HepG2 (cell line): Measurements from ENCODE around the gene SLX9. TPM values are rescaled to one million over a fixed set of nuclear protein-coding genes. Genes with fewer than 3 reads are reported as not detected.

Experiments
- EP300 ChIP-seq, 3 experiments: sonication (generic) in 1 of 3; formaldehyde crosslinking in 1 of 3; IDR thresholded peaks; 2 replicates each; pipeline versions ENCODE4 v1.5.1 to v1.6.1; 2011 to 2020; ENCODE audit warnings: low read depth in 2 of 3, low read length in 2 of 3, borderline replicate concordance in 1 of 3, improper control_type of control experiment in 1 of 3, mild to moderate bottlenecking in 1 of 3, missing genetic modification reagents in 1 of 3, moderate library complexity in 1 of 3
- NR2F1 ChIP-seq, 2 experiments: fragments of 450-650 bp in 1 of 2; formaldehyde crosslinking in 1 of 2; IDR thresholded peaks; 2 replicates each; pipeline versions ENCODE4 v1.5.0 to v1.6.1; 2016 to 2020; ENCODE audit warnings: mild to moderate bottlenecking in 1 of 2, missing compliant biosample characterization in 1 of 2, missing genetic modification reagents in 1 of 2, moderate library complexity in 1 of 2
- NR2F6 ChIP-seq, 2 experiments: IDR thresholded peaks; 2 replicates each; pipeline ENCODE4 v1.6.1; 2016; ENCODE audit warnings: antibody characterized with exemption in 1 of 2, mild to moderate bottlenecking in 1 of 2
- TEAD2 ChIP-seq: sonication (generic); formaldehyde crosslinking; IDR thresholded peaks from 2 replicates; pipeline ENCODE4 v1.9.0; 2021; ENCODE audit warnings: missing genetic modification reagents
- ZNF138 ChIP-seq: sonication (generic); formaldehyde crosslinking; IDR thresholded peaks from 2 replicates; pipeline ENCODE4 v1.5.0; 2020; ENCODE audit warnings: mild to moderate bottlenecking, low read depth, missing genetic modification reagents
- ZNF430 ChIP-seq: sonication (generic); formaldehyde crosslinking; IDR thresholded peaks from 2 replicates; pipeline ENCODE4 v1.9.0; 2021; ENCODE audit warnings: mild to moderate bottlenecking, missing genetic modification reagents
- polyA plus RNA-seq, 8 experiments: library from polyadenylated mRNA; depleted of rRNA in 3 of 8; stranded (reverse) in 7 of 8; unstranded in 1 of 8; fragments of >200 nt; fragmentation: Illumina TruSeq in 4 of 8; extraction: Trizol in 4 of 8; gene quantifications; 2 replicates each; pipeline versions ENCODE4 v1.2.1 to v1.2.3, GENCODE V29; 2011 to 2016; ENCODE audit warnings: low read depth in 4 of 8, missing spikeins in 1 of 8, mixed read lengths in 1 of 8; ENCODE audit not compliant: insufficient read depth in 1 of 8
- total RNA-seq, 5 experiments: library from RNA; depleted of rRNA; stranded (reverse); fragments of >200 nt; fragmentation: Illumina TruSeq; extraction: Trizol; gene quantifications; 2 replicates each; pipeline ENCODE4 v1.2.3, GENCODE V29; 2016; ENCODE audit warnings: low read depth in 1 of 5
- TF ChIP-seq, protein P1 (sequence below): sonication (generic); formaldehyde crosslinking; conservative IDR thresholded peaks from 2 replicates; pipeline ENCODE4 v1.4.0; 2020; ENCODE audit warnings: mild to moderate bottlenecking, missing genetic modification reagents, moderate library complexity
- TF ChIP-seq, protein P2 (sequence below): sonication (generic); formaldehyde crosslinking; IDR thresholded peaks from 2 replicates; pipeline ENCODE4 v1.5.1; 2020; ENCODE audit warnings: mild to moderate bottlenecking, missing genetic modification reagents, moderate library complexity
- TF ChIP-seq, protein P3 (sequence below): sonication (generic); formaldehyde crosslinking; IDR thresholded peaks from 2 replicates; pipeline ENCODE4 v1.5.0; 2020; ENCODE audit warnings: mild to moderate bottlenecking, low read depth, missing genetic modification reagents, borderline replicate concordance
- TF ChIP-seq, protein P4 (sequence below): sonication (generic); formaldehyde crosslinking; IDR thresholded peaks from 2 replicates; pipeline ENCODE4 v1.5.0; 2020; ENCODE audit warnings: mild to moderate bottlenecking, missing genetic modification reagents, borderline replicate concordance
- TF ChIP-seq, protein P5 (sequence below): sonication (generic); formaldehyde crosslinking; IDR thresholded peaks from 2 replicates; pipeline ENCODE4 v1.4.0; 2020; ENCODE audit warnings: missing genetic modification reagents, borderline replicate concordance

SLX9 gene
- total and polyA plus RNA-seq, 2 of the 13 experiments (the other 11 are each of a cell fraction or from before 2014, with no cell fraction given) = 21.0 to 47.1 TPM

DNA sequence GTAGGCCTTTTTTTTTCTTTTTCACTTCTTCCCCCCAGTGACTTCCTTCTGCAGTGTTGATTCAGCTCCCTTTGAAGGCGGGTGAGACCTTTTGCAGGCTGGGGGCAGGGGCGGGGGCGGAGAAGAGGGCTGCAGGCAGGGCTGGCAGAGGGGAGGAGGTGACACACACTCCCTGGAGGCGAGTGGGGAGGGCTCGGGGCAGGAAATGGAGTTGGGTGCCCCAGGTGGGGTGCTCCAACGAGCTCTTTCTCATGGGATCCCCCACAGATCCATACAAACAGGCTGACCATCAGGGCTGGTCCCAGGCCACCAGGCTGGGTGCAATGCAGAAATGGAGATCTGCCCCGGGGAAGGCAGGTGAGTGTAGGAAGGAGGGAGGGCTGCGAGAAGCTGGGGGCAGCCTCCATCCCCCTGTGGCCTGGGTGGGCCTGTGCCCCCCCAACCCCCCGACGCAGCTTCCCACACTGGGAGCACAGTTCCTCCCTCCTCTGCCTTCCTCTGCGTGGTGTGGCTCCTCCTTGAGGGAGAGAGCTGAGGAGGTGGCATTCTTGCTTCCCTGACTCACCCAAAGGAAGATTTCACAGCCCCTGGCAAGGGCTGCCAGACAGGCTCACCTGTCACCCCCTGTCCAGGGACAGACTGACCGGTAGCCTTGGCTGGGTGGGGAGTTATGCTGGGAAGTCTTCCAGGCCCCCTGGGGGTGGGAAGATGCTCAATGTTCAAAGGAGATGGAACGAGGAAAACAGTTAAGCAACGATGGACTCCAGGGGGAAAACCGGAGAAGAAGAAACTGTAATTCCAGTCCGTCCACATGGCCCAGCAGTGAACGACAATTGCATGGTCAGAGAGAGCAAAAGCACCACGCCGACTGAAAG lies 12.0 kb upstream of the SLX9 start (continued):
- no peak for TF ChIP-seq ZNF138 (CRISPR knock-in tag)
- TF ChIP-seq EP300 (IDR thresholded peaks at IDR 0.05; ENCODE audit: low read depth in 2 of 2, low read length in 2 of 2) = peak in 1 of 2 experiments; percentile 31; a peak in 1 of 4 replicates
- TF ChIP-seq EP300 (CRISPR knock-in tag; IDR thresholded peaks at IDR 0.05; ENCODE audit: borderline replicate concordance) = no peak
- TF ChIP-seq ZNF430 (CRISPR knock-in tag) = no peak
- TF ChIP-seq, protein P1, sequence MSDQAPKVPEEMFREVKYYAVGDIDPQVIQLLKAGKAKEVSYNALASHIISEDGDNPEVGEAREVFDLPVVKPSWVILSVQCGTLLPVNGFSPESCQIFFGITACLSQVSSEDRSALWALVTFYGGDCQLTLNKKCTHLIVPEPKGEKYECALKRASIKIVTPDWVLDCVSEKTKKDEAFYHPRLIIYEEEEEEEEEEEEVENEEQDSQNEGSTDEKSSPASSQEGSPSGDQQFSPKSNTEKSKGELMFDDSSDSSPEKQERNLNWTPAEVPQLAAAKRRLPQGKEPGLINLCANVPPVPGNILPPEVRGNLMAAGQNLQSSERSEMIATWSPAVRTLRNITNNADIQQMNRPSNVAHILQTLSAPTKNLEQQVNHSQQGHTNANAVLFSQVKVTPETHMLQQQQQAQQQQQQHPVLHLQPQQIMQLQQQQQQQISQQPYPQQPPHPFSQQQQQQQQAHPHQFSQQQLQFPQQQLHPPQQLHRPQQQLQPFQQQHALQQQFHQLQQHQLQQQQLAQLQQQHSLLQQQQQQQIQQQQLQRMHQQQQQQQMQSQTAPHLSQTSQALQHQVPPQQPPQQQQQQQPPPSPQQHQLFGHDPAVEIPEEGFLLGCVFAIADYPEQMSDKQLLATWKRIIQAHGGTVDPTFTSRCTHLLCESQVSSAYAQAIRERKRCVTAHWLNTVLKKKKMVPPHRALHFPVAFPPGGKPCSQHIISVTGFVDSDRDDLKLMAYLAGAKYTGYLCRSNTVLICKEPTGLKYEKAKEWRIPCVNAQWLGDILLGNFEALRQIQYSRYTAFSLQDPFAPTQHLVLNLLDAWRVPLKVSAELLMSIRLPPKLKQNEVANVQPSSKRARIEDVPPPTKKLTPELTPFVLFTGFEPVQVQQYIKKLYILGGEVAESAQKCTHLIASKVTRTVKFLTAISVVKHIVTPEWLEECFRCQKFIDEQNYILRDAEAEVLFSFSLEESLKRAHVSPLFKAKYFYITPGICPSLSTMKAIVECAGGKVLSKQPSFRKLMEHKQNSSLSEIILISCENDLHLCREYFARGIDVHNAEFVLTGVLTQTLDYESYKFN (CRISPR knock-in tag) = peak; percentile 67
- peak; percentile 34; the same call in 1 of the 2 replicates for TF ChIP-seq NR2F6 (IDR thresholded peaks at IDR 0.05)
- TF ChIP-seq NR2F6 (CRISPR knock-in tag; IDR thresholded peaks at IDR 0.05) = 0 out of 2 replicates have a peak, but pooled peaks have one; percentile 25
- TF ChIP-seq NR2F1 (CRISPR knock-in tag; IDR thresholded peaks at IDR 0.05) = no peak
- TF ChIP-seq TEAD2 (CRISPR knock-in tag) = no peak
- TF ChIP-seq, protein P2, sequence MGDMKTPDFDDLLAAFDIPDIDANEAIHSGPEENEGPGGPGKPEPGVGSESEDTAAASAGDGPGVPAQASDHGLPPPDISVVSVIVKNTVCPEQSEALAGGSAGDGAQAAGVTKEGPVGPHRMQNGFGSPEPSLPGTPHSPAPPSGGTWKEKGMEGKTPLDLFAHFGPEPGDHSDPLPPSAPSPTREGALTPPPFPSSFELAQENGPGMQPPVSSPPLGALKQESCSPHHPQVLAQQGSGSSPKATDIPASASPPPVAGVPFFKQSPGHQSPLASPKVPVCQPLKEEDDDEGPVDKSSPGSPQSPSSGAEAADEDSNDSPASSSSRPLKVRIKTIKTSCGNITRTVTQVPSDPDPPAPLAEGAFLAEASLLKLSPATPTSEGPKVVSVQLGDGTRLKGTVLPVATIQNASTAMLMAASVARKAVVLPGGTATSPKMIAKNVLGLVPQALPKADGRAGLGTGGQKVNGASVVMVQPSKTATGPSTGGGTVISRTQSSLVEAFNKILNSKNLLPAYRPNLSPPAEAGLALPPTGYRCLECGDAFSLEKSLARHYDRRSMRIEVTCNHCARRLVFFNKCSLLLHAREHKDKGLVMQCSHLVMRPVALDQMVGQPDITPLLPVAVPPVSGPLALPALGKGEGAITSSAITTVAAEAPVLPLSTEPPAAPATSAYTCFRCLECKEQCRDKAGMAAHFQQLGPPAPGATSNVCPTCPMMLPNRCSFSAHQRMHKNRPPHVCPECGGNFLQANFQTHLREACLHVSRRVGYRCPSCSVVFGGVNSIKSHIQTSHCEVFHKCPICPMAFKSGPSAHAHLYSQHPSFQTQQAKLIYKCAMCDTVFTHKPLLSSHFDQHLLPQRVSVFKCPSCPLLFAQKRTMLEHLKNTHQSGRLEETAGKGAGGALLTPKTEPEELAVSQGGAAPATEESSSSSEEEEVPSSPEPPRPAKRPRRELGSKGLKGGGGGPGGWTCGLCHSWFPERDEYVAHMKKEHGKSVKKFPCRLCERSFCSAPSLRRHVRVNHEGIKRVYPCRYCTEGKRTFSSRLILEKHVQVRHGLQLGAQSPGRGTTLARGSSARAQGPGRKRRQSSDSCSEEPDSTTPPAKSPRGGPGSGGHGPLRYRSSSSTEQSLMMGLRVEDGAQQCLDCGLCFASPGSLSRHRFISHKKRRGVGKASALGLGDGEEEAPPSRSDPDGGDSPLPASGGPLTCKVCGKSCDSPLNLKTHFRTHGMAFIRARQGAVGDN = peak; percentile 24; the same call in 1 of the 2 replicates
- TF ChIP-seq, protein P3, sequence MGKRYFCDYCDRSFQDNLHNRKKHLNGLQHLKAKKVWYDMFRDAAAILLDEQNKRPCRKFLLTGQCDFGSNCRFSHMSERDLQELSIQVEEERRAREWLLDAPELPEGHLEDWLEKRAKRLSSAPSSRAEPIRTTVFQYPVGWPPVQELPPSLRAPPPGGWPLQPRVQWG (CRISPR knock-in tag) = no peak
- TF ChIP-seq, protein P4, sequence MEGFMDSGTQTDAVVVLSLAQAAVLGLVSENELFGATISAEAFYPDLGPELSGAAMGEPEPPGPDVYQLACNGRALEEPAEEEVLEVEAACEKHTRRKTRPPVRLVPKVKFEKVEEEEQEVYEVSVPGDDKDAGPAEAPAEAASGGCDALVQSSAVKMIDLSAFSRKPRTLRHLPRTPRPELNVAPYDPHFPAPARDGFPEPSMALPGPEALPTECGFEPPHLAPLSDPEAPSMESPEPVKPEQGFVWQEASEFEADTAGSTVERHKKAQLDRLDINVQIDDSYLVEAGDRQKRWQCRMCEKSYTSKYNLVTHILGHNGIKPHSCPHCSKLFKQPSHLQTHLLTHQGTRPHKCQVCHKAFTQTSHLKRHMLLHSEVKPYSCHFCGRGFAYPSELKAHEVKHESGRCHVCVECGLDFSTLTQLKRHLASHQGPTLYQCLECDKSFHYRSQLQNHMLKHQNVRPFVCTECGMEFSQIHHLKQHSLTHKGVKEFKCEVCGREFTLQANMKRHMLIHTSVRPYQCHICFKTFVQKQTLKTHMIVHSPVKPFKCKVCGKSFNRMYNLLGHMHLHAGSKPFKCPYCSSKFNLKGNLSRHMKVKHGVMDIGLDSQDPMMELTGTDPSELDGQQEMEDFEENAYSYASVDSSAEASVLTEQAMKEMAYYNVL (CRISPR knock-in tag) = peak; percentile 39; the same call in 1 of the 2 replicates
- TF ChIP-seq, protein P5, sequence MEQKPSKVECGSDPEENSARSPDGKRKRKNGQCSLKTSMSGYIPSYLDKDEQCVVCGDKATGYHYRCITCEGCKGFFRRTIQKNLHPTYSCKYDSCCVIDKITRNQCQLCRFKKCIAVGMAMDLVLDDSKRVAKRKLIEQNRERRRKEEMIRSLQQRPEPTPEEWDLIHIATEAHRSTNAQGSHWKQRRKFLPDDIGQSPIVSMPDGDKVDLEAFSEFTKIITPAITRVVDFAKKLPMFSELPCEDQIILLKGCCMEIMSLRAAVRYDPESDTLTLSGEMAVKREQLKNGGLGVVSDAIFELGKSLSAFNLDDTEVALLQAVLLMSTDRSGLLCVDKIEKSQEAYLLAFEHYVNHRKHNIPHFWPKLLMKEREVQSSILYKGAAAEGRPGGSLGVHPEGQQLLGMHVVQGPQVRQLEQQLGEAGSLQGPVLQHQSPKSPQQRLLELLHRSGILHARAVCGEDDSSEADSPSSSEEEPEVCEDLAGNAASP (CRISPR knock-in tag) = no peak
